Activated CD4-positive, alpha-beta T cell treated with anti-CD3 and anti-CD28 coated beads, Interleukin-2, amount 10 ng/mL, durations not matched to agents 7 days and 5 days (primary cell): ENCODE results near the gene HCFC1. TPM values are rescaled to one million over a fixed set of nuclear protein-coding genes. Genes with fewer than 3 reads are reported as not detected.
"Not testable (repeated sequence)": the region's sequence is repeated elsewhere in the genome, so short reads cannot be mapped to it uniquely, and the experiment has no call there.

Experiments used
- CTCF ChIA-PET: fragments of 350-600 bp; sonication (Branson Sonifier 250); formaldehyde crosslinking; loops from one replicate; lab custom pipeline; 2021; ENCODE audit warnings: antibody characterized with exemption; lab: Charles Lee
- POLR2A ChIA-PET: fragments of 350-600 bp; sonication (Branson Sonifier 250); formaldehyde crosslinking; loops from one replicate; lab custom pipeline; 2021; ENCODE audit warnings: antibody characterized with exemption; lab: Charles Lee
- DNase-seq: peaks from one replicate; pipeline ENCODE4 v3.0.0-alpha.2; 2020
- H3K27ac Mint-ChIP-seq: one replicate; pipeline ENCODE4 v1.8.0; 2021; ENCODE audit warnings: mild to moderate bottlenecking, moderate library complexity, mixed read lengths
- H3K27me3 Mint-ChIP-seq: one replicate; pipeline ENCODE4 v1.8.0; 2021; ENCODE audit warnings: mixed read lengths
- H3K36me3 Mint-ChIP-seq: one replicate; pipeline ENCODE4 v1.8.0; 2021; ENCODE audit warnings: low read depth, mixed read lengths
- H3K4me1 Mint-ChIP-seq: one replicate; pipeline ENCODE4 v1.8.0; 2021; ENCODE audit warnings: mixed read lengths
- H3K4me3 Mint-ChIP-seq: one replicate; pipeline ENCODE4 v1.8.0; 2021; ENCODE audit warnings: mild to moderate bottlenecking, moderate library complexity, mixed read lengths
- H3K9me3 Mint-ChIP-seq: one replicate; pipeline ENCODE4 v1.8.0; 2021; ENCODE audit warnings: mixed read lengths
- total RNA-seq, 2 experiments: library from RNA; stranded (reverse); gene quantifications; one replicate each; pipeline ENCODE4 v1.2.3, GENCODE V29; 2021

The HCFC1 gene
- total RNA-seq, 2 experiments from 2014 or later: 116 to 121 TPM

DNA sequence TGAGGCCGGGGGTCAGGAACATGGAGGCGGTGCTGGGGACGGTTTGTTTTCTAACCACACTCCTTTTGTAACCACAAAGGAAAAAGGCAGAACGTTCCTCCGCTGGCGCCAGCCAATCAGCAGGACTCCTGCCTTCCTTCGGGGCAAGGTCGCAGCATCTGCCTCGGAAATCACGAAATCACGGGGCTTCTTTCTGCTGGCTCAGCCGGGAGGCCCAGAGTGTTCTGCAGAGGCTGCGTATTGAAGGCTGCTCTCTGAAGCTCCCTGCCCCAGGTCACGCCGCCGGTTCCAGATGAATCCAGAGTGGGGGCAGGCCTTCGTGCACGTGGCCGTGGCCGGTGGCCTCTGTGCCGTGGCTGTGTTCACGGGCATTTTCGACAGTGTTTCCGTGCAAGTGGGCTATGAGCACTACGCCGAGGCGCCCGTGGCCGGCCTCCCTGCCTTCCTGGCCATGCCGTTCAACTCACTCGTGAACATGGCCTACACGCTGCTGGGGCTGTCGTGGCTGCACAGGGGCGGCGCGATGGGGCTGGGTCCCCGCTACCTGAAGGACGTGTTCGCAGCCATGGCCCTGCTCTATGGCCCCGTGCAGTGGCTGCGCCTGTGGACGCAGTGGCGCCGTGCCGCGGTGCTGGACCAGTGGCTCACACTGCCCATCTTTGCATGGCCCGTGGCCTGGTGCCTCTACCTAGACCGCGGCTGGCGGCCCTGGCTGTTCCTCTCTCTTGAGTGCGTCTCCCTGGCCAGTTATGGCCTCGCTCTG, 10.3 kb upstream of the HCFC1 start:
- Mint-ChIP-seq H3K27me3 (no peaks in the 10 kb centered on the region), H3K27ac (peak overlapping the region; percentile 97), H3K36me3 (peaks cover 8% of the 10 kb centered on the region), H3K4me3 (peak overlapping the region; percentile 47), H3K9me3 (no peaks in the 10 kb centered on the region), H3K4me1 (peaks cover 52% of the 10 kb centered on the region)
- ChIA-PET CTCF (interaction anchor here (0.7 to 2.0 kb wide), 5 partner anchors 8 to 38 kb away, joined by 3 to 6 read pairs (median 5); partner anchors contain the start of genes IRAK1 and TMEM187), POLR2A (interaction anchor here (1.0 kb wide), 1 partner anchor 11 kb away, joined by 4 read pairs; the partner anchor contains the start of gene HCFC1)
- peak; percentile 77 for DNase-seq

DNA sequence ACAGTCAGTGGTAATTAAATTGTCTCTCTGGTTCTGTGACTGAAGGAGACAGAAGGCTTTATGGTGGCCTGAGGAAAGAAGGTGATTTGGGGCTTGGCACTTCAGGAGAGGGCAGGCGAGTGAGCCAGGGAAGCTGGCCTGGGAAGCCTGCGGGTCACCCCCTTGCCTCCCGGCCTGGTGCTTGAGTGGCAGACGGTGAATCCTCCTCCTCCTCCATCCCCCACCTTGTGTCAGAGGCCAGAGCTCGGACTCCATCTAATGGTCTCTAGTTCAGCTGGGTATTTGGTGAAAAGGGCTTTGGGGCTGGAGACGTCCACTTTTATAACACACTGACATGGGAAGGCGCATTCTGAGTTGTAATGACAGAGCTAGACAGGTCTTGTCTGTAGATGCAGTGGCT, 9.6 kb upstream of the HCFC1 start:
- H3K9me3 Mint-ChIP-seq: no peaks in the 10 kb centered on the region
- ChIA-PET CTCF (interaction anchor here (0.7 to 2.0 kb wide), 6 partner anchors 9 to 39 kb away, joined by 3 to 6 read pairs (median 4); partner anchors contain the start of genes IRAK1 and TMEM187), POLR2A (interaction anchor here (1.0 kb wide), 1 partner anchor 10 kb away, joined by 4 read pairs; the partner anchor contains the start of gene HCFC1)
- H3K36me3 Mint-ChIP-seq: peaks cover 8% of the 10 kb centered on the region
- no peaks in the 10 kb centered on the region for H3K27me3 Mint-ChIP-seq
- H3K4me3 Mint-ChIP-seq: peak overlapping the region; percentile 47
- peaks cover 46% of the 10 kb centered on the region for H3K4me1 Mint-ChIP-seq
- peak overlapping the region; percentile 93 for H3K27ac Mint-ChIP-seq
- DNase-seq: no peak

DNA sequence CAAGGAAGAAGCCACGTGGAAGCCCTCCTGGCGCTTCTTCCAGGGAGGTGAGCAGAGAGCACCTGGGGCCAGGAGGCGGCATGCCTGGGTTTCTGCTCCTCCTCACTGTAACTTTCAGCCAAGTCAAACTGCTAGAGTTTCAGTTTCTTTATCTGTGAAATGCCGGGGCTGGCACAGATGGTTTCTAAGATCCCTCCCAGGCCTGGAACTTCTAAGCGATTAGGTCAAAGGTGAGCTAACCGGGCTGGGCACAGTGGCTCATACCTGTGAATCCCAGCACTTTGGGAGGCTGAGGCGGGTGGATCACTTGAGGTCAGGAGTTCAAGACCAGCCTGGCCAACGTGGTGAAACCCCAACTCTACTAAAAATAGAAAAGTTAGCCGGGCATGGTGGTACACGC, 8.8 kb upstream of the HCFC1 start:
- POLR2A ChIA-PET: not testable (repeated sequence)

DNA sequence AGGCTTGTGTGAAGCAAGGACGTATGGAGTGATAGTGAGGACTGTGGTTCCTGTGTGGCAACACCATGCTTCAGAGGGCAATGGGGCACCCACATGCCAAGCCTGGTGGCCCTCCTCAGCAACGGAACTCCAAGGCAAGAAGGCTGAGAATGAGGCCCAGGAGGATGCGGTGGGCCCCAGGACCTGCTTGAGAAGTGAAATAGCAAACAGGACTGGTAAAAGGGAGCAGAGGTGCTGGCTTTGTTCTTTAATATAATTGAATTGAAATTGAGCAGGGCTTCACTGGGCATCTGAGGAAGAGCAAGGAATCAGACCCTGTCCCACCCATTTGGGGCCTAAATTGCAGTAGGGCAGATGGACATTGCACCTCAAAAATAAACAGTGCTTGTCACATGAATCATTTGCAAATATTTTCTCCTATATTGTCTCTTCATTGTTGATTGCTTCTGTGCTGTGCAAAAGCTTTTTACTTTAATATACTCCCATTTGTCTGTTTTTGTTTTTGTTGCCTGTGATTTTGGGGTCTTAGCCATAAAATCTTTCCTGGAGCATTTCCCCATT, 3.2 kb upstream of the HCFC1 start:
- peaks cover 4% of the 10 kb centered on the region for H3K36me3 Mint-ChIP-seq
- ChIA-PET POLR2A (no interaction called here), CTCF (interaction anchor here (1.2 kb wide), 1 partner anchor 46 kb away, joined by 3 read pairs; no protein-coding TSS in a partner anchor)
- no peaks in the 10 kb centered on the region for H3K27me3 Mint-ChIP-seq
- peaks cover 22% of the 10 kb centered on the region for H3K4me1 Mint-ChIP-seq
- H3K4me3 Mint-ChIP-seq: peak overlapping the region; percentile 51
- DNase-seq: no peak
- H3K27ac Mint-ChIP-seq: peak overlapping the region; percentile 98
- H3K9me3 Mint-ChIP-seq: no peaks in the 10 kb centered on the region

More for the DNA sequence above, 8.8 kb upstream of the HCFC1 start:
- H3K4me3 Mint-ChIP-seq: peak overlapping the region; percentile 70
- H3K27me3 Mint-ChIP-seq, H3K9me3 Mint-ChIP-seq, H3K36me3 Mint-ChIP-seq: not testable (repeated sequence)
- DNase-seq: peak; percentile 37
- H3K4me1 Mint-ChIP-seq: peaks cover 49% of the 10 kb centered on the region
- H3K27ac Mint-ChIP-seq: peak overlapping the region; percentile 93
- CTCF ChIA-PET: interaction anchor here (1.1 to 2.0 kb wide), 5 partner anchors 8 to 32 kb away, joined by 3 to 6 read pairs (median 5); partner anchors contain the start of gene TMEM187

DNA sequence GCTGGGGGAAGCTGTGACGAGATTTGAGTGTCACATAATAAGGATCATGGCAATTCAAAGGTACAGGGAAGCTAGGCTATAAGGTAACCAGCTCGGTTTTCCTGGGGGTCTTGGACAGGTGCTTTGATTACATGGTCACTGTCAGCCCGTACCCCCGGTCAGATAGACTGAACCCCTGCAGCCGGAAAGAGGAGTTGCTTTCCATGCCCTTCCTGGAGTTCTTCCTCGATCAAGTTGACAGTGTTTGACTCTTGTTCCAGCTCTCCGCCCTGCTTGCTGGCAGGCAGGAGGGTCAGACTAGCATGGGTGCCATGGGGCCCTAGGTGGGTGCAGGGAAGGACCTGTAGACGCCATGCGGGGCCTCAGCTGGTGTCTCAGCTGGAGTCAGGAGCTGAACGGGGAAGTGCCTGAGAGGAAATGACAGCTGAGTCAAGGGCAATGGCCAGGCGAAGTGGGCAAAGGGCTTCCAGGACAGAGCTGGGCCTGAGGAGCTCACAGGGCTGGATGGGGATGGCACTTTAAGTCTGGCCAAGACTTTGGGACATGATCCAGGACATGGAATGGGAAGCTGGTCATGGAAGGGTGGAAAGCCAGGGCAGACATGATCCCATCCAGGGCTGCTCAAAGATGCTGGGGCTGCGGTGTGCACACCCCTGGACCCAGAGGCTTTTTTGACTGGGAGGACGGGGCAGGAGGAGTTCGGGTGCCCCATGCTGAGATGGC, 2.5 kb upstream of the HCFC1 start:
- Mint-ChIP-seq H3K36me3 (peaks cover 9% of the 10 kb centered on the region), H3K4me1 (peaks cover 22% of the 10 kb centered on the region), H3K4me3 (peak overlapping the region; percentile 51), H3K27ac (peak overlapping the region; percentile 98), H3K9me3 (no peaks in the 10 kb centered on the region), H3K27me3 (no peaks in the 10 kb centered on the region)
- no peak for DNase-seq
- ChIA-PET CTCF (interaction anchor here (0.6 to 1.3 kb wide), 5 partner anchors 27 to 551 kb away, joined by 3 to 5 read pairs (median 3); partner anchors contain the start of gene EMD), POLR2A (no interaction called here)

DNA sequence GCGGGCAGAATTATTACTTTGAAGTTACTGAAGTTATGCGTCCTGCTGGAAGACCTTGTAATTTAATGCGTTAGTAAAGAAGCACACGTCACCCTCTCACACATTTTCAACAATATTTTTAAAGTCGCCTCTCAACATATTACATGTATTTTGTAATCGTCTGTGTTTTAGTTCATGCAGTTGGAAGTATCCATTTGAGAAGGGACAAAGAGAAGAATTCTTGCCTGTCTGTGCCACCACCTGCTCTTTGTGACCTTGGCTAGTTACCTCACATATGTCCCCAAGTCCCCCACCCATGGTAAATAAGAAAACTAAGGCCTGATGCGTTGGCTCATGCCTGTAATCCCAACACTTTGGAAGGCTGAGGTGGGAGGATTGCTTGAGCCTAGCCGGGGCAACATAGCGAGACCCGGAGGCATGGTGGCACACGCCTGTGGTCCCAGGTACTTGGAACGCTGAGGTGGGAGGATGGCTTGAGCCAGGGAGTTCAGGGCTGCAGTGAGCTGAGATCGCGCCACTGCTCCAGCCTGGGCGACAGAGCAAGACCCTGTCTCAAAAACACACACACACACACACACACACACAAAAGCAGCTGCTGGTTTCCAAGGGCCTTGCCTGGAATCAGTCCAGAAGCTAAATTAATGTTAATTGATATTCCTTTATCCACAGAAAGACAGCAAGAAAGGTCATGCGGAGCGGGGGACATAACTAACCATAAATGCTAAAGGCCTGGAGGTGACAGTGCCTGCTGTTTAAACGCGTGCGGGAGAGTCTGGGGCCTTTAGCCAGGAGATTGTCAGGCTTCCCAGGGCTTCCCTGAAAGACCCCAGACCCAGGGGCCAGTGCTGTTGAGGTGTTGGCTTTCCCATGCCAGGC, 1.7 kb upstream of the HCFC1 start:
- Mint-ChIP-seq H3K27me3 (no peaks in the 10 kb centered on the region), H3K9me3 (no peaks in the 10 kb centered on the region), H3K27ac (peak overlapping the region; percentile 98), H3K4me1 (peaks cover 22% of the 10 kb centered on the region), H3K36me3 (peaks cover 14% of the 10 kb centered on the region), H3K4me3 (peak overlapping the region; percentile 88)
- DNase-seq: no peak
- ChIA-PET CTCF (interaction anchor here (0.6 to 1.3 kb wide), 6 partner anchors 8 to 551 kb away, joined by 3 to 5 read pairs (median 4); partner anchors contain the start of gene EMD), POLR2A (no interaction called here)

DNA sequence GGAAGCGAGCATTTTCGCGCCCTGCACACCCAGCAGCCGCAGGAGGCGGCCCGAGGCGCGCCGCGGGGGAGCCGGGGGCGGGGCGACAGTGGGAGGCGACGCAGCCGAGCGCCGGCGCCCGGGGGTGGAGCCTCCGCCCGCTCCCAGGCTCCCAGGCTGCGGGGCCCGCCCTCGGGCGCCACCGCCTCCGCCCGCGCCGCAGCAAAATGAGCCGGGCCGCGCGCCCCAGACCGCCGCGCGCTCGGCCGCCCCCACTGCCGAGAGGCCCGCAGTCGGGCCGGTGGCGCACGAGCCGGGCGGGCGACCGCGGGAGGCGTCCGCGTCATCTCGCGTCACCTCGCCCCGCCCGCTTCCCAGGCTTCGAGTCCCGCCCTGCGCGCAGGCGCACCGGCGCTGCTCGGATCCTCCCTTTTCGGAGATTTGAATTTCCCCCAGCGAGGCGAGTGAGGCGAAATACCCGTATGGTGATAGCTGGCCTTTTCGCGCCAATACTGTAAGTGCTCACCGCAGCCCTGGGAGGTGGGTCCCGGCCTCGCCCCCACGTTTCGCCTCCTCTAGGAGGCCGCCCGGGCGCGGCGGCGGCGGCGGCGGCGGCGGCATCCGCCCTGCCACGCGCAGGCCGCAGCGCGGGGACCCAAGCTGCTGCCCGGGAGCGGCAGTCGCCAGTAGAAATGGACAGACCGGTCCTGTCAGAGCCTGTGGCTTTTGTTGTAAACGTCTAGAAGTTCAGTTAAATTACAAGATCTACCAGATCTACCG, 929 bp upstream of the HCFC1 start, which contains the start of gene TMEM187:
Gene TMEM187, plus strand, starts transcription at position 387 of the 759 bp plus-strand sequence. CDS start 9,309 bp downstream, outside the sequence.
- ChIA-PET POLR2A (no interaction called here), CTCF (interaction anchor here (1.2 kb wide), 1 partner anchor 9 kb away, joined by 5 read pairs; no protein-coding TSS in a partner anchor)
- Mint-ChIP-seq H3K27ac (peak within 1 kb of the TSS; percentile 100), H3K4me1 (peaks cover 30% of the 10 kb centered on the region), H3K36me3 (peaks cover 23% of the 10 kb centered on the region), H3K9me3 (no peaks in the 10 kb centered on the region), H3K4me3 (peak within 1 kb of the TSS; percentile 100), H3K27me3 (no peaks in the 10 kb centered on the region)
- DNase-seq: peak; percentile 89

DNA sequence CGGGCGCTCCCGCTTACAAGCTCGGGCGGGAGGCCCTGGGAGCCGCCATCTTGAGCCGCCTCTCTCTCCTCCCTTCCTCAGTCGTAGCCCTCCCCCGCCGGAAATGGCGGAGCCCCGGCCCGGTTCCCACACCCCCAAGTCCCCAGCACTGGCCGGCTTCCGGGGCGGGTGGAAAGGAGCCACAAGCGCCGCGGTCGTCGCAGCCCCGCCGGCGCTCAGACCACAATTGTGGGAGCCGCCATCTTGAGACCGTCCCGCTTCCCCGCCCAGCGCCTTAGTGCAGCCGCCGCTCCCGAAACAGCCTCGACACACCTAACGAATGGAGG, 531 bp downstream of the HCFC1 start:
- no peaks in the 10 kb centered on the region for H3K27me3 Mint-ChIP-seq
- peak overlapping the region; percentile 100 for H3K4me3 Mint-ChIP-seq
- H3K4me1 Mint-ChIP-seq: peaks cover 44% of the 10 kb centered on the region
- ChIA-PET CTCF (interaction anchor here (1.5 to 7.6 kb wide), 3 partner anchors 22 to 47 kb away, joined by 3 to 82 read pairs (median 5); partner anchors contain the start of gene RENBP), POLR2A (interaction anchor here (0.9 kb wide), 1 partner anchor 10 kb away, joined by 4 read pairs; no protein-coding TSS in a partner anchor)
- peak overlapping the region; percentile 100 for H3K27ac Mint-ChIP-seq
- no peaks in the 10 kb centered on the region for H3K9me3 Mint-ChIP-seq
- H3K36me3 Mint-ChIP-seq: peaks cover 32% of the 10 kb centered on the region
- DNase-seq: peak; percentile 89

DNA sequence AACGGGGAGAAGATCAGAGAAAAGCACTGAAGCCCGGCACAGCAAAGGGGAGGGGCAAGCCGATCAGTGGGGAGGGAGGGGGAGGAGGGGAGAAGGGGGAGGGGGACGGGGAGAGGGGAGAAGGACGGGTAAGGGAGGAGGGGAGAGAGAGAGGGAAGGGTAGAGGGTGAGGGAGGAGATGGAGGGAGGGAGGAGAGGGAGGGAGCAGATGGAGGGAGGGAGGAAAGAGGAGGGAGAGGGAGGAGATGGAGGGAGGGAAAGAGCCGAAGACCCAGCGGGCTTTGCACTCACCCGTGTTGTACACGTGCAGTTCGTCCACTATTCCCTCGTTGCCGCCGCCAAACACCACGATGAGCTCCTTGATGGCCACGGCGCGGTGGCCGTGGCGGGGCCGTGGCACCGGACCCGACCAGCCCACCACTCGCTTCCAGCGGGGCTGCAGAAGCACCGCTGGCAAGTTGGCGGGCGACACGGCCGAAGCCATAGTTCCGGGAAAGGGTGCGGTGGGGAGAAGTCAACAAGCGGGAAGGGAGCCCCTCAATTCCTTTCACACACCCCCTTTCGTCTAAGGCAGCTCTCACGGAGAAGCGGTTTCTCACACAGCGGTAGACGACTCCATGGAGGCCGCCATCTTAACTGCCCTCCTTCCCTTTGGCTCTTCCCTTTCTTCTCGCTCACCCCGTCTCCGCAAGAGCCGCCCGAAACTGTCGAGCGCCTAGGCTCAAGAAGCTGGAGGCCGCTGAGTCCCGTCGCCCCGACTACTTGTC, 1.1 kb downstream of the HCFC1 start:
- Mint-ChIP-seq H3K4me3 (peak overlapping the region; percentile 100), H3K27ac (peak overlapping the region; percentile 100), H3K4me1 (peaks cover 44% of the 10 kb centered on the region), H3K9me3 (no peaks in the 10 kb centered on the region), H3K36me3 (peaks cover 34% of the 10 kb centered on the region), H3K27me3 (no peaks in the 10 kb centered on the region)
- peak; percentile 56 for DNase-seq
- CTCF ChIA-PET: interaction anchor here (1.5 to 7.6 kb wide), 3 partner anchors 22 to 48 kb away, joined by 3 to 82 read pairs (median 5); partner anchors contain the start of gene RENBP
- POLR2A ChIA-PET: interaction anchor here (0.9 kb wide), 1 partner anchor 11 kb away, joined by 4 read pairs; no protein-coding TSS in a partner anchor

DNA sequence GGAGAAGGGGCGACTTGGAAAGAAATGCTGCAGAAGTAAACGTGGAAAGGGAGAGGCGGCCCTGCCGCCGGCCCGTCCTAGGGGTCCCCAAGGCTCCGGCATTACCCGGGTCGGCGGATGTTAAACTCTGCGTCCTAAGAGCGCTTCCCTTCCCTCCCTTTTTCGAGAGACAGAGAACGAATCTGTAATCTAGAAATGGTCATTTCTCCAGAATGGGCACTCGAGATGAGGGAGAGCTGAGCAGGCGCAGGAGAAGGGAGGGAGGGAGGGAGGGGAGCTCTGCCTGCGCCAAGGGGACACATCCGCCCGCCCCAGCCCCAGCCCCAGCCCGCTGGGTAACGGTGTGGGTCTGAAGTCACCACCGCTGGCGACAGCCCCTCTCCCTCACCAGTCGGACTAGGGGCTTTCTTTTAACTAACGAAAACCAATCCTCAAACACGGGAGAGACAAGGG, 1.7 kb downstream of the HCFC1 start:
- peaks cover 47% of the 10 kb centered on the region for H3K4me1 Mint-ChIP-seq
- no peaks in the 10 kb centered on the region for H3K9me3 Mint-ChIP-seq
- H3K27me3 Mint-ChIP-seq: no peaks in the 10 kb centered on the region
- peak overlapping the region; percentile 87 for H3K27ac Mint-ChIP-seq
- H3K4me3 Mint-ChIP-seq: peak overlapping the region; percentile 100
- POLR2A ChIA-PET: no interaction called here
- peaks cover 34% of the 10 kb centered on the region for H3K36me3 Mint-ChIP-seq
- CTCF ChIA-PET: interaction anchor here (1.4 to 7.6 kb wide), 3 partner anchors 10 to 44 kb away, joined by 5 to 82 read pairs (median 6); partner anchors contain the start of genes ARHGAP4 and RENBP
- no peak for DNase-seq
